Subcutaneous abdominal adipose tissue (tissue), 5 donors: Measurements from ENCODE around the gene CCNL2.

Experiments
- H3K27ac ChIP-seq: one replicate; pipeline ENCODE4 v1.7.0; 2013; ENCODE audit warnings: low read depth, mild to moderate bottlenecking, inconsistent platforms, low read length, moderate library complexity
- H3K27me3 ChIP-seq, 5 donors: one replicate each; pipeline ENCODE4 v1.7.0; 2013; ENCODE audit warnings: low read length in 5 of 5, inconsistent platforms in 1 of 5; ENCODE audit not compliant: control insufficient read depth in 5 of 5, insufficient read depth in 4 of 5
- H3K36me3 ChIP-seq, 5 donors: one replicate each; pipeline ENCODE4 v1.7.0; 2013; ENCODE audit warnings: low read length in 5 of 5; ENCODE audit not compliant: control insufficient read depth in 5 of 5, insufficient read depth in 5 of 5
- H3K4me1 ChIP-seq, 5 donors: one replicate each; pipeline ENCODE4 v1.7.0; 2013; ENCODE audit warnings: low read length in 5 of 5, mild to moderate bottlenecking in 3 of 5, moderate library complexity in 1 of 5; ENCODE audit not compliant: control insufficient read depth in 5 of 5, insufficient read depth in 5 of 5
- H3K4me3 ChIP-seq, 5 donors: one replicate each; pipeline ENCODE4 v1.7.0; 2013; ENCODE audit warnings: low read length in 5 of 5, low read depth in 1 of 5
- H3K9ac ChIP-seq, 5 donors: one replicate each; pipeline ENCODE4 v1.7.0; 2013; ENCODE audit warnings: low read length in 5 of 5, mild to moderate bottlenecking in 4 of 5, moderate library complexity in 3 of 5
- H3K9me3 ChIP-seq, 5 donors: one replicate each; pipeline ENCODE4 v1.7.0; 2013; ENCODE audit warnings: low read length in 5 of 5; ENCODE audit not compliant: control insufficient read depth in 5 of 5
- donor health status: healthy.
- donor health status: healthy.
- donor health status: healthy.
- donor health status: healthy.
- donor health status: healthy.

The CCNL2 gene

DNA sequence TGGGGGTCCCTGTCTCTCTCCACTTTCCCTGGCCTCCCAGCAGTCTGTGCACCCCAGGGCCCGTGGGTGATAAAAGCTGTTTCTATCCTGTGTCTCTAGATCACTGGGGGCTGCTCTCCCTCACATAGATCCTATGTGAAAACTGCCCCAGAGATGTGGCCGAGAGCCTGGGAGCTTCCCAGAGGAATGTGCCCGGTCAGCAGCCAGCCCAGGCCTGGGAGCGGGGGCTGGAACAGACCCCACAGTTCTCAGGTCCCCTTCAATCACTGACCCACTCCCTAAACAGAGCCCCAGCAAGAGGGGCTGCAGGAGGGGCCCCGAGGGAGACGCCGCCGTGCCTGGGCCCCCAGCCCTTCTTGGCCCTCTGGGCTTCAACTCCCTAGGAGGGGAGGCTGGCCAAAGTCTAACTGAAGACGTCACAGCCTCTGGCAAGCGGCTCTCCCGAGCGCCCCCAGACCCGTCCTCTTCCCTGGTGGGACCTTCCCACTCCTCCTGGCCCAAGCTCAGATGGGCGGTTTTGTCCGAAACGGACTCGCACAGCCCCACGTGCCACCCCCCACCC is 41.2 kb downstream of the CCNL2 start:
- Histone ChIP-seq H3K9me3 (no peaks in the 10 kb centered on the region), H3K4me1 (peaks cover 3 to 79% (median 76%) of the 10 kb centered on the region in 5 donors), H3K4me3 (peak overlapping the region; percentile 56 to 84 (median 75)), H3K27me3 (peaks cover 0 to 16% (median 0%) of the 10 kb centered on the region in 5 donors), H3K9ac (peak overlapping the region; percentile 48 to 84 (median 74)), H3K36me3 (peaks cover 0 to 14% (median 14%) of the 10 kb centered on the region in 5 donors), H3K27ac (peak overlapping the region; percentile 84)

DNA sequence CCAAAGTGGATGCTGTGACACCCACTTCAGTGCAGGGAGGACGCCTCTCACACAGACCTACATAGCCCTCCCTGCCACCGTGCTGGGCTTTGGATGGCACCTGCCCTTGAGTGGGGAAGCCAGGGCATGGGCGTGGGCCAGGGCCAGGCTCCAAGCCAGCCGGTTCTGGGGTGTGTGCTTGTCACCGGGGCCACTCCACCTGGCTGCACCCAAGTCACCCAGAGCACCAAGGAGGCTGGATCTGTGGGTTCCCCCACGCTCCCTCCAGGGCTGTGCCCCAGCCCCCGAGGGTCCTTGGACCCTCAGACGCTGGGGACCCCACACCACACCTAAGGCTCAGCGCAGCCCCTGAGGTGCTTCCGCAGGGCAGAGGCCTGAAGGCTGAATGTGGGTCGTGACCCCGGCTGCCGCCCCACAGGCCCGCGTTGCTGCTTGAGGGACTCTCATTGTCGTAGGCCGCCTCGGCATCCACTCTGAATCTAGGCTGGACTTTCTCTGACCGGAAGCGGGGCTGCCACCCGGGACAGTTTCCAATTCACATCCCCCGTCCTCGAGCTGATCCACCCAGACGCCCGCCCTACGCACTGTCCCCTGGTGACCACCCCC is 42.2 kb downstream of the CCNL2 start:
- H3K4me3 ChIP-seq: peak overlapping the region in 4 of 5 donors; percentile 56 to 78 (median 73)
- H3K27ac ChIP-seq: peak overlapping the region; percentile 84
- no peaks in the 10 kb centered on the region for H3K9me3 ChIP-seq
- peak overlapping the region in 4 of 5 donors; percentile 70 to 84 (median 78) for H3K9ac ChIP-seq
- H3K4me1 ChIP-seq: peaks cover 10 to 85% (median 81%) of the 10 kb centered on the region in 5 donors
- peaks cover 0 to 18% (median 15%) of the 10 kb centered on the region in 5 donors for H3K36me3 ChIP-seq
- H3K27me3 ChIP-seq: peaks cover 0 to 16% (median 0%) of the 10 kb centered on the region in 5 donors

DNA sequence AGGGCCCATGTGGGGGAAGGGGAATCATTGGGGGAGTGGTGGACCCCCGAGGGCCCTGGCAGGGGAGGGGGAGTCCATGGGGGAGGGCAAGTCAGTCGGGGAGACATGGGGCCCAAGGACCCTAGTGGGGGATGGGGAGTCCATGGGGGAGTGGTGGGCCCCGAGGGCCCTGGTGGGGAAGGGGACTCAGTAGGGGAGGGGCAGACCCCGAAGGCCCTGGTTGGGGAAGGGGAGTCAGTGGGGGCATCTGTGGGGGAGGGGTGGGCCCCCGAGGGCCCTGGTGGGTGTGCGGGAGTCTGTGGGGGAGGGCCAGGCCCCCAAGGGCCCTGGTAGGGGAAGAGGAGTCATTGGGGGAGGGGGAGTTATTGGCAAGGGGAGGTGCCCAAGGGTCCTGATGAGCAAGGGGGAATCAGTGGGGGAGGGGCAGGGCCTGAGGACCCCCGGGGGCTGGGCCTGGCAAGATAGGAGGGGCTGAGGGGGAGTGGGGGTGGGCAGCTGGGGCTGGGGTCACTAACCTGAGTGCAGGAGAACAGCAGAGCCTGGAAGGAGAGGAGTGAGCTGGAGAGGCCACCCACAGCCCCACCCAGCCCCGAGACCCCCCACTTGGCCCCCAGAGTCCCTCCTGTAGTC is 42.9 kb downstream of the CCNL2 start:
- Histone ChIP-seq H3K36me3 (peaks cover 0 to 18% (median 15%) of the 10 kb centered on the region in 5 donors), H3K9me3 (no peaks in the 10 kb centered on the region), H3K9ac (no peak overlapping the region), H3K4me3 (peak overlapping the region in 4 of 5 donors; percentile 56 to 78 (median 73)), H3K4me1 (peaks cover 10 to 85% (median 81%) of the 10 kb centered on the region in 5 donors), H3K27me3 (peaks cover 0 to 16% (median 0%) of the 10 kb centered on the region in 5 donors), H3K27ac (peak overlapping the region; percentile 84)

DNA sequence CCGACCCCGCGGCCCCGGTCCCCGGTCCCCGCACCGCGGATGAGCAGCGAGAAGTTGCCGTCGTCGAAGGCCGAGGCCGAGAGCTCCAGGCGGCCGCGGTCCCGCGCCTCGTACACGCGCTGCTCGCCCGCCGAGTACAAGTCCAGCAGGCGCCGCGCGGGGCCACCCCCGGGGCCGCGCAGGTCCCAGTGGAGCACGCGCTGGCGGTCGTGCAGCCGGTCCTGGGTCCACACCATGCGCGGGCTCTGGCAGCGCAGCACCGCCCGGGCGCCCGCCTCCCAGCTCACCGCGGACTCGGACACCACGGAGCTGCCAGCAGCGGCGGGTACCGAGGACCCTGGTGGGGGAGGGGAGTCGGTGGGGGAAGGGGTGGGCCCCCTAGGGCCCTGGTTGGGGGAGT is 43.7 kb downstream of the CCNL2 start:
- Histone ChIP-seq H3K4me3 (no peak overlapping the region), H3K9me3 (no peaks in the 10 kb centered on the region), H3K4me1 (peaks cover 8 to 76% (median 73%) of the 10 kb centered on the region in 5 donors), H3K9ac (no peak overlapping the region), H3K36me3 (peaks cover 0 to 18% (median 15%) of the 10 kb centered on the region in 5 donors), H3K27ac (no peak overlapping the region), H3K27me3 (peaks cover 0 to 16% (median 0%) of the 10 kb centered on the region in 5 donors)

DNA sequence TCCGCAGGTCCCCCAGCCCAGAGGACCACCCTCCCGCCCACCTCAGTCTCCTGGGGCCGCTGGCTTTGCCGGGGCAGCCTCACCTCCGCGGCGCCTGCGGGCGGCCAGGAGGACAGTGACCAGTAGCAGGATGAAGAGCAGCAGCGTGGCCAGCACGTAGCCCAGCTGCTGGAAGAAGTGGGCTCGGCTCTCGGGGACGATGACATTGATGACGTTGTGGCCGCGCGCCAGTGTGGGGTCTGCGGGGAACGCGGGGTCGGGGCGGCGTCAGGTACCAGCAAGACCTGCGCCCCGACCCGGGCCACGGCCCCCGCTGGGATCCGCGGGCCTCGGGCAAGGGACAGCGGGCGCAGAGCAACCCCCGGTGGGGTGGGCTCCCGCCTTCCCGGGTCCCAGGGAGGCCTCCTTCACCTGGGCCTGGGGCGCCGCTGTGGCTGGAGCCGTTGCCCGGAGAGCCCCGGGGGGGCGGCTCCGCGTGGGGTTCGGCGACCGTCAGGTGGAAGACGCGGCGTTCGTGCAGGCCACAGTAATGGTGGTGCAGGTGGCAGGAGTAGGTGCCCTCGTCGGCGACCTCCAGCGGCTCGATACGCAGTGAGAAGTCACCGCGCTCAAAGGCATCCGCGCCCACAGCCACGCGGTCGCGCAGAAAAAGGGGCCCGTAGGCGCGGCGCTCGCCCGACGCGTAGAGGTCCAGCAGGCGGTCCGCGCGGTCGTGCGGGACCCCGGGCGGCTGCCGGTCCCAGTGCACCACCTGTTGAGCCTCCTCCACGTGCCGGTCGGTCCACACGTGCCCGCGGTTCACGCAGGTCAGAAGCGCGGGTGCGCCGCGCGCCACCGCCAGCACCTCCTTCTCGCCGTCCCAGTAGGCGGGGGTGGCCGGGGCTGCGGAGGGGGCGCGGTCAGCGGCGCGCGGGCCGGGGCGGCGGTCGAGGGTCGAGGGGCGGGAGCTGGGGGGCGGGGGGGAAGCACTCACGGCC is 44.6 kb downstream of the CCNL2 start:
- H3K9ac ChIP-seq: no peak overlapping the region
- peaks cover 0 to 18% (median 15%) of the 10 kb centered on the region in 5 donors for H3K36me3 ChIP-seq
- no peaks in the 10 kb centered on the region for H3K9me3 ChIP-seq
- no peak overlapping the region for H3K27ac ChIP-seq
- peaks cover 0 to 16% (median 0%) of the 10 kb centered on the region in 5 donors for H3K27me3 ChIP-seq
- H3K4me1 ChIP-seq: peaks cover 8 to 68% (median 64%) of the 10 kb centered on the region in 5 donors
- no peak overlapping the region for H3K4me3 ChIP-seq

DNA sequence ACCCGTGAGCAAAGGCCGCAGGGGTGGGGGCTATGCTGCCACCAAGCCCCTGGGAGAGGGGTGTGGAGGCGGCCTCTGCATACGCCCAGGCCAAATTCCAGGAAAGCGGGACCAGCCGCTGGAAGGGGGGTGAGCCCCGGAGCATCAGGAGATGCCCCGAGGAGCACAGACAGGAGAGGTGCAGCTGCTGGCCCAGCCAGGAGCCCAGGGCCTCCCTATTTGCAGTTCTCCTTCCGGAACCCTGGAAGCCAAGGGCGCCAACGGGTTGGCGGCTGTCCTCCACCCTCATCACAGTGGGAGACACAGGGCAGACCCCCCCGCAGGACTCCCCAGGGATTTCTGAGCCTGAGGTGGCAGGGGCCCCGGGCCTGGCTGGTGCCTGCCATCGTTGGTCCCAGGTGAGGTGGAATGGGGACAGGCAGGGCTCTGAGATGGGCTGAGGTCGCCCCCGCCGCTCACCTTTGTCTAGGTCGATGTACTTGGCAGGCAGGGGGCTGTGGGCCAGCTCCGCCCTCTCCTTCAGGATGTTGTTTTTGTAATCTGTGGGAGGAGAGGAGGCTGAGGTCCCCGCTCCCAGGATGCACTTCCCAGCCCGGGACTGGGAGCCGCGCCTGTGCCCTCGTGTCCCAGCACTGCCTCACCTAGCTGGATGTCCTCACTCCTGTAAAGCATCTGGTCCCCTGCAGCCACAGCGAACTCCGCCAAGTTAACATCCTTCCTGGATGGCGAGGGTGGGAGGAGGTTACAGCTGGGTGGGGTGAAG is 45.6 kb downstream of the CCNL2 start:
- Histone ChIP-seq H3K9ac (no peak overlapping the region), H3K4me3 (no peak overlapping the region), H3K9me3 (no peaks in the 10 kb centered on the region), H3K27me3 (peaks cover 0 to 11% (median 0%) of the 10 kb centered on the region in 5 donors), H3K4me1 (peaks cover 8 to 61% (median 54%) of the 10 kb centered on the region in 5 donors), H3K27ac (no peak overlapping the region), H3K36me3 (peaks cover 0 to 18% (median 15%) of the 10 kb centered on the region in 5 donors)

DNA sequence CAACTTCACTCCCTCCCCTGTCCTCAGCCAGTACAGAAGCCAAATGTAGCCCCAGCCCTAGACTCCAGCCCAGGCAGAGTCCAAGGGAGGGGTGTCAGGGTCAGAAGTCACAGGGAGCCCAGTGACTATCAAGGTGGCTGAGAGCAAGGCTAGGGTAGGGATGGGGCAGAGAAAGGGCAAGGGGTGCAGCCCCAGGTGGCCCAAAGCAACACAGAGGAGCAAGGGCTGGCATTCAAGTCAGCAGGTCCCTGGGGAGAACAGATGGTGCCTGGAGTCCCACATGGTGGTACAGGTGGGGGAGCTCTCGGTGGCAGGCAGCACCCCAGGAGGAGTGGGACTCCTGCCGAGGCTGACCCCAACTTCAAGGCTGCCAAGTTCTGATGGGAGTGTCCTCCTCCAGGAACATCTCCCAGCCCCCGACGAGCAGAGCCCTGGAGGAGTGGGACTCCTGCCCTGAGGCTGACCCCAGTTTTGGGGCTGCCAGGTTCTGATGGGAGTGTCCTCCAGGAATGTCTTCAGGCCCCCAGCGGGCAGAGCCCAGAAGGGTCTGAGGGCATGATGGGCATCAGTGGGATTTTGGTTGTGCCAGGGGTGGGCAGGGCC is 46.2 kb downstream of the CCNL2 start:
- Histone ChIP-seq H3K4me3 (peak overlapping the region in 1 of 5 donors; percentile 29), H3K27me3 (peaks cover 0 to 11% (median 0%) of the 10 kb centered on the region in 5 donors), H3K27ac (no peak overlapping the region), H3K9ac (peak overlapping the region in 1 of 5 donors; percentile 41), H3K4me1 (peaks cover 8 to 61% (median 54%) of the 10 kb centered on the region in 5 donors), H3K36me3 (peaks cover 0 to 18% (median 15%) of the 10 kb centered on the region in 5 donors), H3K9me3 (no peaks in the 10 kb centered on the region)

DNA sequence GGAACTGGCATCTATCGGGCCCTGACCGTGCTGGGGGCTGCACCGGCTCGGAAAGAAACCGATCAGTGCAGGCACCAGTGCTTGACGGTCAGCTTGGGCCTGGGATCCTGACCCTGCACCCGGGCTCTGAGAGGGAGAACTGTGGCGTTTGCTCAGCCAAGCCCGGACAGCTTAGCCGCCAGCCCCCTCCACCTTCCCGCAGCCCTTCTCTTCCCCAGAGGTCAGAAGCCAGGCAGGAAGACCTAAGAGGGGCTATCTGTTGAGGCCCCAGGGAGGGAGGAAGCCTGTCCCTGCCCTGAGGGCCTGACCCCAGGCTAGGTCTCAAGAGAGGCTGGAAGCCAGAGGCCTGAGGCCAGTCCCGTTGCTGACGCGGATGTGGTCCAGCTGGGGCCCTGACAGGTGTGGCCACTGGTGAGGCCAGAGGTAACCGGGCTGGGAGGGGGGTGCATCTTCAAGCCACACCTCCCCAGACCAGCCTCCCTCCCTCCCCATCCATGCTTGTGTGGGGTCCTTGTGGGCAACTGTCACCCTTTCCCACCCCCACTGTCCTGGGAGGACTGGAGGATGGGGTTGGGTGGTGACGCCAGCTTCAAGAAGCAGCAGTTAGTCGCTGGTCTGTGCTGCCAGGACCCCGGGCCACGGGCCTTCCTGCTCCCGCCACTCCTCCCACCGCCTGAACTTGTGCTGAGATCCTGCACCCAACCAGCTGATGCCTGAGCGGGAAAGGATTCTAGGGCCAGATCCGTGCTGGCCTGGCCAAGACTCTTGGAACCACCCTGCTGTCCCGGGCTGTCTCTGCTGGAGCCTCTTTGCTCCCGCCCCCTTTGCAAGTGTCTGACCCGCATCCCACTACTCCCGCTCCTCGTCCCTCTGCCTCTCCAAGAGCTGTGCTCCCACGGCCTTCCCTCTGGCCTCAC is 47.4 kb downstream of the CCNL2 start:
- H3K36me3 ChIP-seq: peaks cover 0 to 18% (median 15%) of the 10 kb centered on the region in 5 donors
- H3K4me3 ChIP-seq: peak overlapping the region in 1 of 5 donors; percentile 2
- H3K9me3 ChIP-seq: no peaks in the 10 kb centered on the region
- no peak overlapping the region for H3K27ac ChIP-seq
- peaks cover 8 to 62% (median 57%) of the 10 kb centered on the region in 5 donors for H3K4me1 ChIP-seq
- H3K9ac ChIP-seq: no peak overlapping the region
- peaks cover 0 to 11% (median 0%) of the 10 kb centered on the region in 5 donors for H3K27me3 ChIP-seq
